ENCODE measurements around the gene TARS3.

The TARS3 gene

DNA sequence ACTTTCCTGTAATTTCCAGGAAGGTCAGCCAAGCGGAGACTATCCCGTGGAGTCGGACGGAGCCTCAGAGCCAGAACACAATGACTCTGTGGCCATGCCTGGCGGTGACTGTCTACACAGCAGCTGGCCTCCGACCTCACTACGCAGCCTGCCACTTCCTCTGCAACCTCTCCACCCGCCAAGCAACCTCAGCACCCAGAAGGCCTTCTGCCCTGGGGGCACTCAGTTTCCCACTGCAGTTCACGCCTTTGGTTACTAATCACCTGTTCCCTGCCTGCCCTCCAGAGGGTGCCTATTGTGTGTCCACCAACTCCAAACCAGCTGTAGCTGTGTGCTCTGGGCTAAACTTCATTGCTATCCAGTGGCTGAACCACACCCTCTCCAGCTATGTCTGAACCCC is 116.1 kb downstream of the TARS3 start:
- no peak overlapping the region for H3K4me3 ChIP-seq (ENCODE audit: low read depth, low read length)
- no peak for DNase-seq
- no peaks in the 10 kb centered on the region for H3K36me3 ChIP-seq
- no peak overlapping the region for H3K27ac ChIP-seq
- TF ChIP-seq, protein P1, sequence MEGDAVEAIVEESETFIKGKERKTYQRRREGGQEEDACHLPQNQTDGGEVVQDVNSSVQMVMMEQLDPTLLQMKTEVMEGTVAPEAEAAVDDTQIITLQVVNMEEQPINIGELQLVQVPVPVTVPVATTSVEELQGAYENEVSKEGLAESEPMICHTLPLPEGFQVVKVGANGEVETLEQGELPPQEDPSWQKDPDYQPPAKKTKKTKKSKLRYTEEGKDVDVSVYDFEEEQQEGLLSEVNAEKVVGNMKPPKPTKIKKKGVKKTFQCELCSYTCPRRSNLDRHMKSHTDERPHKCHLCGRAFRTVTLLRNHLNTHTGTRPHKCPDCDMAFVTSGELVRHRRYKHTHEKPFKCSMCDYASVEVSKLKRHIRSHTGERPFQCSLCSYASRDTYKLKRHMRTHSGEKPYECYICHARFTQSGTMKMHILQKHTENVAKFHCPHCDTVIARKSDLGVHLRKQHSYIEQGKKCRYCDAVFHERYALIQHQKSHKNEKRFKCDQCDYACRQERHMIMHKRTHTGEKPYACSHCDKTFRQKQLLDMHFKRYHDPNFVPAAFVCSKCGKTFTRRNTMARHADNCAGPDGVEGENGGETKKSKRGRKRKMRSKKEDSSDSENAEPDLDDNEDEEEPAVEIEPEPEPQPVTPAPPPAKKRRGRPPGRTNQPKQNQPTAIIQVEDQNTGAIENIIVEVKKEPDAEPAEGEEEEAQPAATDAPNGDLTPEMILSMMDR (IDR thresholded peaks at IDR 0.05; ENCODE audit: low read depth, low read length), result no peak
- H3K27me3 ChIP-seq (ENCODE audit: insufficient read depth, low read depth, severe bottlenecking), result no peaks in the 10 kb centered on the region
- H3K9me3 ChIP-seq (ENCODE audit: severe bottlenecking), result no peaks in the 10 kb centered on the region

DNA sequence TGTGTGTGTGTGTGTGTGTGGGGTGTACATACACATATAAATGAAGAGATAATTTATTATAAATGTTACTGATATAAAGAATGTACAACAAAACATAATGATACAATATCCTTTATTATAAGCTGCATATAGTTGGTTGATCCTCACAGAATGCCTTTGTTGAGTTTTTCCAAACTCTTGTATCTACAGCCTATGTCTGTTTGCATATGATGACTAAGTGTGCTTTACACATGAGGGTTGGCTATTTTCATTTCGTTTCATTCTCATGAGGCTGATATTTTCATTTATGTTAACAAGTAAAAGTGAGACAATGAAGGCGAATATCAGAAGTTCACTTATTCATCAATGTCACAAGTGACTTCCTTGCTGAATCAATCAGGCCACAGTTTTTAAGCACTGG is 117.2 kb downstream of the TARS3 start:
- Histone ChIP-seq H3K27me3 (ENCODE audit: insufficient read depth, low read depth, severe bottlenecking) (no peaks in the 10 kb centered on the region), H3K9me3 (ENCODE audit: severe bottlenecking) (no peaks in the 10 kb centered on the region), H3K27ac (no peak overlapping the region), H3K36me3 (no peaks in the 10 kb centered on the region), H3K4me3 (ENCODE audit: low read depth, low read length) (no peak overlapping the region)
- DNase-seq, result no peak
- TF ChIP-seq, protein P1 (IDR thresholded peaks at IDR 0.05; ENCODE audit: low read depth, low read length), result no peak

DNA sequence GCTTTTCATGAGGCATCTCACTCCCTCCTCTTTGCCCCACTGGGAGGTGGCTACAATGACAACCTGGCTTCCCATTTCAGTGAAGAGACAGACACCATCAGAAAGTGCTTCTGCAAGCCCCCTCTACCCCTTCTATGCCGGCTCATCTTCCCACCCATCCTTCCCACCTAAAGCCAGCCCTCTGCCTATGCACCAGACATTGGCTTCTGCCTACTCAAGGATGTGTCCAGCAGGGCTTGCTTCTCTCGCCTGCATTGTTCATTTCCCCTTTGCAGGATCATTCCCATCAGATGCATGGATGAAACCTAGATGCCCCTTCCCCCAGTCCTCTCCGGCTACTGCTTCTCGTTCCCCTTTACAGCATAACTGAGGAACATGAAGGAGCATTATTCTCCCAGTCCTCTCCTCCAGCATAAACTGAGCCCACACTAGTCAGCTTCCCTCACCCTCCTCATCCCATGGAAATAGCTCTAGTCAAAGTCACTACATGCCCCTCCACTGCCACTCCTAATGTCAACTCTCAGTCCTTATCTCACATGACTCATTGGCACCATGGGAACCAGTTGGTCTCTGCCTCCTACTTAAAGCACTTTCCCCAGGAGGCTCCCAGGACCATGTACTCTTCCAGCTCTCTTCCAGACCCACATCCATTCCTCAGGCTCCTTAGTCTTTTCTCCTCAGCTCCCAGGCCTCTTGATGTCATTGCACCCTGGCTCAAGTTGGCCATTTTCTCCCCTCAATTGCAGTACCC is 120.0 kb downstream of the TARS3 start:
- no peak for DNase-seq
- Histone ChIP-seq H3K27ac (no peak overlapping the region), H3K9me3 (ENCODE audit: severe bottlenecking) (no peaks in the 10 kb centered on the region), H3K27me3 (ENCODE audit: insufficient read depth, low read depth, severe bottlenecking) (no peaks in the 10 kb centered on the region), H3K4me3 (ENCODE audit: low read depth, low read length) (no peak overlapping the region), H3K36me3 (no peaks in the 10 kb centered on the region)
- TF ChIP-seq, protein P1 (IDR thresholded peaks at IDR 0.05; ENCODE audit: low read depth, low read length), result no peak

All from WERI-Rb-1 (cell line).